ENCODE measurements around the gene MYF6.
"Not testable (repeated sequence)": the region's sequence is repeated elsewhere in the genome, so short reads cannot be mapped to it uniquely, and the experiment has no call there.

MYF6 gene

DNA sequence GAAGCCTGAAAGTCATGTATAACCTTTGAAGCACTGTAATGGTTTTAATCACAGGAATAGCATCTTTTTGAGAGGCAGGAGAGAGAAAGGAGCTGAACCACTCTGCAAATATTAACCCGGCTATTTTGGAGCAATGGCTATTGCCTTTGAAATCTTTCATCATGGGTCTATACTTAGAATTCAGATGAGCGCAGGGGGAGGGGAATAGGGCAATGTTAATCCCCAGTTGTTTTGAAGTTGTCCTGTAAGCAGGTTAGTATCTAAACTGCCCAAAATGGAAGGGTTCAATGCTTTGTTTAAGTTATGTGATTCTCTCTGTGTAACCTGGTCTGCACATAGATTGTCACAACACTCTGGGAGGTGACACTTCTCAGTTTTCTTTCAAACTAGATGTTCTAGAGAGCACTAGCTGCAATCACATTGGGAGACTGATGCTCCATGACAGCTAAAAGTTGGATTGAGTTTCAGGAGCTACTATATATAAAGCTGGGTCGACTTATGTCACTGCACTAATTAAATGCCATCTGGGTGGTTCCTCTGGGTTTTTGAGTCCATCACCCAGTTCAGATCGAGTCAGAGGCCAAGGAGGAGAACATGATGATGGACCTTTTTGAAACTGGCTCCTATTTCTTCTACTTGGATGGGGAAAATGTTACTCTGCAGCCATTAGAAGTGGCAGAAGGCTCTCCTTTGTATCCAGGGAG, at the start of gene MYF6:
MYF6 (plus strand) TSS at position 509 of the 704 bp plus-strand sequence; CDS start at position 595, 86 bp downstream.
- DNase-seq: no peak

DNA sequence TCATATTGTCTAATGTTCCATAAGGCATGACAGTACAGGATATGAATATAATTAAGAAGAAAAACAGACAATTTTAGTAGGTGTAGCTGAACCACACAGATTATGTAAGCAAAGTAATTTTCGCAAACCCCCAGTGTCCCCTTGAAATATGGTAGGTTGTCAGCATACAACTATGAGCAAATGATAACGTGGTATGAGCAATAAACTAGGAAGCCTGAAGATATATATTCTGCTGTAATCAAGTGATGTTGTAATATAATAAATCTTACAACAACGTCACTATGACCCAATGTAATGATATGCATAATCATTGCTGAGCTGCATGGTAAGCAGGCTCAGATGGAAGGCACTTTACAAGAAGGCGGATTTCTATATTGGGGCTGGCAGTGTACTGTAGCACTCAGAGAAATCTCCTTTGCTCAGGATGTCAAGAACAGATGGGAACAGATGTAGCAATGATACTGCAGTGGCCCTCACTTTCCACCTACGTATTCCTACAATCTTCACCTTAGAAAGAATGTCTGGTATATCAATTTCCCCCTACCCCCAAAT, 47.8 kb upstream of the MYF6 start:
- DNase-seq: no peak

DNA sequence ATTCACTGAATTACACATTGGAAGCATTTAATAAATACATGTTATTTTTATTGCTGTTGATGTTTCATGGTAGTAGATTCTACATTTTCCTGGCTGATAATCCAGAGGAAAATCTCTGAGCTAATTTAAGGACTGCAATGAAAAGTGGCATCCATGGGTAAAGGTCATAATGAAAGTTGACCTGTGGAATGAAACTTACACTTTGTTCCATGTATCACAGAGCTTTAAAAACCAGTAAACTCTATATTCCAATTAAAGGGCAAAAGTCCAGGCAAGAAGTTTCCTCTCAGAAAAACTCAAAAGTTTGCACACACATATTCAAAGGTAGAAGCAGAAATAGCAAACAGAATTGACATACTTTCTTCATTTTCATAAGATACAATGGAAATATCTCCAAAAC, 44.8 kb upstream of the MYF6 start:
- no peak for DNase-seq

DNA sequence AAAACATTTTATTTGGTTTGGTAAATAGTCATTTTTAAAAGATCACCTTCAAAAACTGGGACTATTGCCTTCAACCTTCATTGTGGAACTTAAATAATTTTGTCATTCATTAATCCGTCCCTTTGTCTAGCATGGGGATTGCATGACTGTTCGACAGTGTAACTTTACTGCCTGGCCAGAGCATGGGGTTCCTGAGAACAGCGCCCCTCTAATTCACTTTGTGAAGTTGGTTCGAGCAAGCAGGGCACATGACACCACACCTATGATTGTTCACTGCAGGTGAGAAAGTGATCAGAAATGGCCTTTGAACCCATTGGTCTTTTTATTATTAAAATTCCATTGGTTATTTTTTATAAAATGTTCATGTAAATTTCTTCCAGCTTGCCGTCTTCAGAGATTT, 37.2 kb upstream of the MYF6 start:
- no peak for DNase-seq

DNA sequence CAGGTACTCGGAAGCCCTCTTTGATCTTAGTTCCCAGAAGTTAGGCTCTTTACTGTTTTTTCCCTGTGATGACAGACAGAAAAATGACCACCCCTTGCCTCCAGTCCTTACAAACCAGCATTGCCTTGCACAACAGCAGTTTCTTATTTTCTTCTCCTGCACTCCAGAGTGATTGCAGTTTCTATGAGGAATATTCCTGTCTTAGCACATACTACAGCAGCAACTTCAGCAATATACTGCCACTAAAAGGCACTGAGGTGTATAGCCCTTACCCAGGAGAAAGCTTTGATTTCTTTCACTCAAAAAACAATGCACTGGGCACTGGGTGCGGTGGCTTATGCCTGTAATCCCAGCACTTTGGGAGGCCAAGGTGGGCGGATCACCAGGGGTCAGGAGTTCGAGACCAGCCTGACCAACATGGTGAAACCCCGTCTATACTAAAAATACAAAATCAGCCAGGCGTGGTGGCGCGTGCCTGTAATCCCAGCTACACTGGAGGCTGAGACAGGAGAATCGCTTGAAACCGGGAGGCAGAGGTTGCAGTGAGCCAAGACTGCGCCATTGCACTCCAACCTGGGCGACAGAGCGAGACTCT, 31.3 kb upstream of the MYF6 start:
- DNase-seq: not testable (repeated sequence)

DNA sequence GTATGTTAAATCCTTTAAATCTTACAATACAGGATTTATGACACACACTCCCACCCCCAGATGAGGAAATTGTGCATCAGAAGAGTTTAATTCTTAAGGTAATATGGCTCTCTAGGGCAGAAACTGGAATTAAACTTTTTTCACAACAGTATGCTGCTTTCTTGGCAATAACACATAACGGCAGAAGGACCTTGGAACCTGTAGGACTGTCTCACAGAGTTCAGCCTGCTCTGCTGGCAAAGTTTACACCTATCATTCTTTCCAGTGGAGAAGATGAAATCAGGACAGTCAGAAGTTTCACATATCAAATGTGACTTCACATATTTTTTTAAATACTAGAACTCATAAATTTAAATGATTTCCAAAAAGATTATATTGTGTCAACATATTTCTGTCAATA, 30.6 kb upstream of the MYF6 start:
- no peak for DNase-seq

DNA sequence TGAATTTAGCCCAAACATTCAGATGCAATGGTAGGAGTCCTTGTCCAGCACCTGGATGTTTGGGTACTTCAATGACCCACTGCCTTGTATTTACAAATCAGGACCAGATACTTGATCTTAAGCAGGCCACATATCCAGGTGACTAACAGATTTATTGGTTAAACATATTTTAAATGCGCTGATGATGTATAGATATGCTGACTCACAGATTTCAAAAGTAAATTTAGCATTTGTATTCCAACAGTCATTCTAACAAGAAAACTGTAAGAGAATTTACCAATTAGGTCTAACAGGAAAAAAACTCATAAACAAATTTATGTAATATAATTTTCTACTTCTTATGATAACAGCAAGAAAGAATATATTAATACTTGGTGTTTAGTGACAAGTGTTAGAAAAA, 29.4 kb upstream of the MYF6 start:
- no peak for DNase-seq

DNA sequence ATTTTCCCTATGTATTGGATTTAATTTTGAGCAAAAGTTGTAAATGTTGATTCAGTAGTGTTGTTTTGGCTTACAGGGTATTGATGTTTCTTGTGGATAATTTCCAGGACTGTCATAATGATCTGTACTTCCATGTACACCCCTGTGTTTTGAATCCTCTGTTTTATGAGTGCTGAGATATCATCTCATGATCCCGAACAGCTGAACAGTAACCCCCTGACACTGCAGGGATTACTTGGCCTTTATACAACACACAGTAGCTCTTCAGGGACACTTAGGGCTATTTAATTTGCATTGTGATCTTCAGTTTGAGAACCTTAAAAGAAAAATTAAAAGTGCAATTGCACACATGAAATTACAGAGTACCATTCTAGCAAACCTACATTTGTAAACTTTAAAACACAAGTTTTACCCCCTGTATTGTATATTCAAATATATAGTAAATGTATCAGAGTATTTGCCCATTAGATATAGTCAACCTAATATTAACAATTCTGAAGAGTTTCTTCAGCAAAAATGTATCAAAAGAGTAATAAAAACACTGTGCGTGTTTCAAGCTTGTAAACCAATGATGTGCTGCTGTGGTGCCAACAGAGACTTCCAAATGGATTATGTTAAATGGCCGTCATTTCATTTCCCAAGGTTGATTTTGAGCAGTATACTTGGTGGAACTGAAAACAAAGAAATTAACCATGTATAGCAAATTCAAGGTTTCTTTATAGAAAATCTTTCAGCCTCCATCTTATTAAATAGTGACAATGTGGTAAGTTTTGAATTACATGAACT, 27.9 kb upstream of the MYF6 start:
- DNase-seq: no peak

DNA sequence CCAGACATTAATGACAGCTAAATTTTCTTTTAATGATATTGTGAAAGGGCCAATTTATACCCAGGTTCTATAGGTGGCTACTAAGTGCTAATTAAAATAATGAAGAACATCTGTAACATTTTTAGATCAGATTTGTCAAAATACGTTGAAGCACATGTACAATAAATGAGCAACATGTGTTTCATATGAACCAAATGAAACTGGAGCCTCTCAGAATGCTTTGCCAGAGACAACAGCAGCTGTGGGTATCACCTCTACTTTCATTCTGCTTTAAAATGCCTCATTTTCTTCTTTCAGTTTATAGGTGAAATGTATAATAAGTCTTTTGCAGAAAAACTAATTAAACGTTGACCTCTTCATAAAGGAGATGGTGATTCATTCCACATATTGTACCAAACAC, 26.1 kb upstream of the MYF6 start:
- DNase-seq: no peak

DNA sequence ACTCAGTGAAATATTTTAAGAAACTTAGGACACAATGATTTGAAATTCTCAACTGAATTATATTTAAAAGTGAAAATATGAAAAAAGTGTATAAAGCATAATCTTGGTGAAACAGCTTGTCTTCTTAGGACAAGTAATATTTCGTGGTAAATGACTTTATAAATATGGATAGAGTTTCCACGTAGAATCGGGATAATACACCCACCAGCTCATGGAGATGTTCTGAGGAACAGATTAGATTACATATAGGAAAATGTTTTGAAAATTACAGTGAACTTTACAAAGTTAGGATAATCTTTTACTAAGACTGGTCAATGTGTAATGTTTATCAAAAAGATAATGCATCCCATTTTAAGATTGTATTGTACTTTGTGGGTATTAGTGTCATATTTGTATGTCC, 25.6 kb upstream of the MYF6 start:
- no peak for DNase-seq

DNA sequence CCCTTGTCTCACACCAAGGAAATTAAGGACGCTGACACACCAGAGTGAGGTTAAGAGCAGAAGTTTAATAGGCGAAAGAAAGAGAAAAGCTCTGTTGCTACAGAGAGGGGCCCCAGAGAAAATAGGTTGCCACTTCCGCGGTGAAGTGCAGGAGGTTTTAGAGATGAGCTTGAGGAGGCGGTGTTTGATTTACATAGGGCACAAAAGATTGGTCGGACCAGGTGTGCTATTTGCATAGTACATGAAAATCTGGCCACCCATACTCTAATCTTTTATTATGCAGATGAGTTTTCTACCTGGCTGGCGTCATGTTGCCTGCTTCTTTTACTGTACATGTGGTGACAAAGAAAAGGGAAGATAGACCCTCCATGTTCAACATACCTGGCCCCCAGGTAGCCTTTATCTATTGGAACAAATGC, 23.3 kb upstream of the MYF6 start:
- no peak for DNase-seq

DNA sequence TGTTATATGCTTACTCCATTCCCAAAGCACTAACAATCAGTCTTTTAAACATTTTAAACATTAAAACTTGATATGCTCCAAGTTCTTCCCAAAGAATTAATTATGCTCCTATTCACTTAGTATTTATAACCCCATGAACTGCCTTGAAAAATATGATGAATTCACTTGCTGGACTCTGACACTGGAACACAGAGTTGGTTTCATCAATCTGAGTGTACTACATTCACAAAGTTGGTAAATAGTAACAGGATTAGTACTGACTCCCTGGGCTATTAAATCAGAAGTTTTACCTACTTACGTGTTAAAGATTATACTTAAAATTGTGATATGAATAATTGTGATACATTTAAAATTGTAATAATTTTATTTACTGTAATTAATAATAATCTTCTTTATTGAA, 17.3 kb upstream of the MYF6 start:
- no peak for DNase-seq

DNA sequence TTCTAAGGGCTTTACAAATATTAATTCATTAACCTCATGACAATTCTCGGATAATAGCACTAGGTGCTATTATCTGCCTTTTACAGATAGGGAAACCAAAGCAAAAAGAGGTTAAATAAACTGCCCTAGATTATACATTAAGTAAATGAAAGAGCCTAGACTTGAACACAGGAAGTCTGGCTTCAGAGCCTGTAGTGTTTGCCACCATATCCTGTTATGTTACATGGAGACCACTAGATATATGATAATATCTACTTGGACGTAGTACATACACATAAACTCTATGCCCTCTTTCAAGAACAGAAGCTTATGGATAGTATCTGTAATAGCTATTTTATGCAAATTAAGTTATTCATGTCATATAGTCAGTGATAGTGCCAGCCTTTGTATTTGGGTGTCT, 16.9 kb upstream of the MYF6 start:
- no peak for DNase-seq

DNA sequence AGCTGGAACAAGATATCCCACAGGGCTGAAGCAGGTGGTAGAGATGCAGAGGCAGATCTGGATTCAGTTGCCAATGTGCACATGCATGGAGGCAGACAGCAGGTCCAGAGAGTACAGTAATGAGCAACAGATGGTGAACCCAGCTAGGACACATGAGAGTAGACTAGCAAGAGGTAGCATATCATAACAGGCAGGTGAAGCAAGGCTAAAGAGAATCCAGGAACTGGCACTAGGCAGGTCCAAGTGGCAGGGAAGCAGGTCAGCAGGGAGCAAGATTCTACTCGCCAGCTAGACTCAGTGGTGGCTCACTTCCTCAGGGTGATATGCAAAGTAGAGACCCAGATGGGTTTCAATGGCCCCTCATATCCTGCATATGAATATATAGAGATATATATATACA, 15.3 kb upstream of the MYF6 start:
- no peak for DNase-seq

DNA sequence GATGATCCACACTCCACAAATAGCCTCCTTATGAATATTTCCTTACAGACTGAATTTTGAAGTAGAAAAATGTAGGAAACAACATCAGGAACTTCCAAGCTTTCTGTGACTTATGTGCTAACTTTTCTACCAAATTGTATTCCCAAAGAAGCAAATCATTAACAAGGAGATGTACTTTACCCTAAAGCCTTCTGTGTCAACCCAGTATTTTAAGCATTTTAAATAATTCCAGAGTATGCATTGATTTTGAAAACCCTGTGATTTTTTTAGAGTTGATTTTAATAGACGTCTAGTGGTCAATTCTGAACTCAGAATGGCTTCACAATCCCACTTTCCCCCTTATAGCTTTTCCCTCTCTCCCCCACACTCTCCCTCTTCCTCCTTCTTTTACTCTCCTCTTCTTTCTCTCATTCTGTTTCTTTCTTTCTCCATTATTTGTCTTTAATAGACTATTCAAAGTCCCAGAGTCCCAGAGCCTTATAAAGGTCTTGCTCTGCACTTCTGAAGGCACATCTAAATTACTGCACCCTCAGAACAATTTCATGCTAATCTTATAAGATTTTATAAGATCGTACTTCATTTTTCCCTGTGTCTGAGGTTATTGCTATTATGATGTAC, 10.1 kb upstream of the MYF6 start:
- no peak for DNase-seq

DNA sequence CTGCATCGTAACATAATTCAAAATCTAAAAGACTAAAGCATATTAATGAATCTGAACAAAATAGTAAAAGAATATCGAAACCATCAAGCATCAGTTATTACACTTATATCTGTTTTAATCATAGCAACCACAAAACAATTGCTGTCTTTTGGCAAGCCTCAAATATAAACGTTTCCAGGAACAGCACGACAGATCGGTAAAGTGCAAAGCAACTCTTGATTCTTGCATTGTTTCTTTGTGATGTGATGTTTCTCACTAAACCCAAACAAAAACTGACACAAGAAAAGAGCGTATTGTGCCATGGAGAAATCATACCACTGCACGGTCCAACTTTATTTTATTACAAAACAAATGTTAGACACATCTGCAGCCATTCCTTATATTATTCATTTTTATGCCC, 9.2 kb upstream of the MYF6 start:
- no peak for DNase-seq

DNA sequence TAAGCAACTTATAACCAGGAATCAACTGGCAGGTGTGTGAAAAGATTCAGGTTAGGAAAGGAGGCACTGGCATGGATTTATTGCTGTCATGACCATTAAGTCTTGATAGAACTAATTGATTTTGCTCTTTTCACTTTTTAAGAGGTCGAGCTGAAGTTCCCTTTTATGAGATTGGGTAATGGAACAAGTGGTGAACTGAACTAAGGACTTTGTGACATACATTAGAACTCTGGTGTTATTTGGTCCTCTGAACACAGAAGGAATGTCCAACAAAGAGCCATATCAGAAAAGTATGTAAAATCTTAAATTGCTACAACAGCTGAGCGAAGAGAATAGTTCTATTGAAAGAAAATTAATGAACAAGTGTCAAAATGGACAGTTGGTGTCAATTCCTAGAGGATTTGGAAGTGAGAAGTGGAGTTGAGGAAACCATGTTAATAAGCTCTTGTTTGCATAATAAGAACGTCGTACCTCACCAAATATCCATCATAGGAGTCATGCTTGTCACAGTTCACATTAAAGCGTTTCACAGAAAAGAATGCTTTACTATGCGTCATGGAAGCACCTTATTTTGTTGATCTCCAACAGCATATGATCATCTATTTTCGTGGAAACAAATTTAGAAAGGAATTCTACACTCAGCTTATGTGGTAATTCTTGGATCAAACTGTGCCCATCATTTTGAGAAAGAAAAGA, 8.4 kb upstream of the MYF6 start:
- DNase-seq: no peak

DNA sequence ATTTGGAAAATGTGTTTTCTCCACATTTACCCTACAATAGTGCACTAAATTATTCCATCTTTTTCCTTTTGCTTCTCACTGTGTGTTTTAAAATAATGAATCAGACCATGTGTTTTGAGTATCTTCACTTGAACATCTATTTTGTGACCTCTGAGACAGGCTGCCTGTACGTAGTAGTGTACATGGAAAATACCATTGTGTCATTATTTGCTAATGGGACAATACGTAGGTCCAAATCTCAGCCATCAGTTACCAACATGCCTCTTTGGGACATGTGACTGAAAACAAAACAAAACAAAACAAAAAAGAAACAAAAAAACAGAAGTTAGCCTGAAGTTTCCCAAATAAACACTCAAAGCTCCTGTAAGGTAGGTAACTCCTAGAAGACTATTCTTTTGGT, 7.1 kb upstream of the MYF6 start:
- DNase-seq: no peak

DNA sequence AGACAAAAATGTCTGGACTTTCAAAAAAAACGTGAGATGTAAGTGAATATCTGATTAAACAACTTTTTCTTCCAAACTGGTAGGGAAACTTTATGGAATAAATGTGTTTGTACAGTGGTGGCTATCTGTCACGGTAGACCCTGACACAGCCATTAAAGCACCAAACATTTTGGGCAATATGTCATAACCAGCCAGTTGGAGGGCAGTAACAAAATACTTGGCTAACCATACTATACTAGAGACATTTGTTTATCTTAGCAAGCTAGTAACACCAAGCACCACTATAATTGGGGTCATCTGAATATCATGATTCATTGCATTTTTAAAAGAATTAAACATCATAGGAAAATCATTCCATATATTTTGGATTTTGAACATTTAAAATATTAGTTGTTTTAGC, 6.0 kb upstream of the MYF6 start:
- no peak for DNase-seq

DNA sequence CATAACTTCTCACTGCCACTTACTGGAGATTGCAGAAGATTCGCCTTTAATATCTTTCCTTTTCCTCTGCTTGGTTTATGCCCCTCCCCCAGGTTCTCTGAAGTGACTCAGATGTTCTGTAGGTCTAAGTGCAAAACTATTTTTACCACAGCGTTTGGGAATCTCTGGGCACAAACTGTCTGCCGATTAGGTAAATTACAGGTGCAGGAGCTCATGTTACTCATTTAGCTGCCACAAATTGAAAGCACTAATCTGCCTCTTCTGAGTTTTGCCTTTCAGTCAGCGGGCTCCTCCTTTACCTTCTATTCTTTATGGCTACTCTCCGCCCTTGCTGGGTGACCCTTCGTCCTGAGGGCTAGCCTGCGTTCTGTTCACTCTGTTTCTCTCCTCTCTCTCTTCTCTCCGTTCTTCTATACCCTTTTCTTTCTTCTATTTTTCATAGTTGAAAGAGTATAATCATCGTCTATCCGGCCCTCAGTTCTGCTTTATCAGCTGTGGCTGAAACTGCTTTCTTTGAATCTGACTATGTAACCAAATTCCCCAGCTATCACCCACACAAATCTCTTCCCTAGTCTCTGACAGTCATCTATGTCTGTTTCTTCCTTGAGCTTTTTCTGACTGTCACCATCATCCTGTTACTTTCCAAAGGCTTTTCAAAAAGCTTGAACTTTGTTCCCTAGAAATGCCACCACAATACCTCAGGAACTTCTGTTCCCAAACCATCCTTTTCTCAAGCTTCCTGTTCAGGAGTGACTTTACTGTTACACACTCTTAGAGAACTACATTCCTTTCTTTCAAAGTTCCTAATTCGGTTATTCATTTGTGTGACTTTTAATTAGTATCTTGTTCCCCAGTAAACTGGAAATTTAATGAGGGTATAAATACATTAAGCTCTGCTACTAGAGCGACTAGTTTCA, 4.3 kb upstream of the MYF6 start:
- DNase-seq: no peak

DNA sequence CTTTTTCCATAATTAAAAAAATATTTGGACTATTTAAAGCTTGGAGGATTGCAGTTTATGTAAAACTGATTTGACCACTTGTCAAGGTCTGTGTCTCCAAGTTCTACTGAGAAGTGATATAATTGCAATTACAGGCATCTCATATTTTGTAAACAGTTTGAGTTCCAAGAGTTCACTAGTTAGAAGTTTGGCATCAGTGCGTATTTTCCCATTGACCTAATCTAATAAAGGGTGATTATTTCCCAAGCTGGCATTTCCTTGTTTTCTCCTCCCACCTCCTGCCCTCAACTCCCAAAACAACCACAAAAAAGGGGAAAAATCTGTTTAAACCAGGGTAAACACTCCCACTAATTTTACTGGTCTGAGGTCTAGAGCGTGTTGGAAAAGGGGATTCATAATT, 3.0 kb upstream of the MYF6 start:
- DNase-seq: no peak

DNA sequence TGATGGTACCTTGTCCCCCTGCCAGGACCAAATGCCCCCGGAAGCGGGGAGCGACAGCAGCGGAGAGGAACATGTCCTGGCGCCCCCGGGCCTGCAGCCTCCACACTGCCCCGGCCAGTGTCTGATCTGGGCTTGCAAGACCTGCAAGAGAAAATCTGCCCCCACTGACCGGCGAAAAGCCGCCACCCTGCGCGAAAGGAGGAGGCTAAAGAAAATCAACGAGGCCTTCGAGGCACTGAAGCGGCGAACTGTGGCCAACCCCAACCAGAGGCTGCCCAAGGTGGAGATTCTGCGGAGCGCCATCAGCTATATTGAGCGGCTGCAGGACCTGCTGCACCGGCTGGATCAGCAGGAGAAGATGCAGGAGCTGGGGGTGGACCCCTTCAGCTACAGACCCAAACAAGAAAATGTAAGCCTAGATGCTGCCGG, 410 bp downstream of the MYF6 start:
- DNase-seq: no peak
